ENCODE measurements around the gene CDADC1. TPM values are rescaled to one million over a fixed set of nuclear protein-coding genes. Genes with fewer than 3 reads are reported as not detected.
A peak's percentile ranks its signal among the peaks of the same experiment; 100 is the strongest.

The CDADC1 gene
- total RNA-seq, 1 donor from 2014 or later, result 1.7 TPM

GRCh38 chr13:49248622-49249002 is 887 bp downstream of the CDADC1 start:
- H4K20me1 ChIP-seq (ENCODE audit: low read depth), result no peaks in the 10 kb centered on the region
- Mint-ChIP-seq H3K4me1 (peaks cover 18% of the 10 kb centered on the region), H3K27me3 (ENCODE audit: insufficient read depth, low read depth) (peaks cover 3% of the 10 kb centered on the region), H3K9me3 (no peaks in the 10 kb centered on the region), H3K4me3 (peak overlapping the region; percentile 97), H3K36me3 (no peaks in the 10 kb centered on the region), H3K27ac (peak overlapping the region; percentile 98)
- peak; percentile 4 for DNase-seq (ENCODE audit: low spot score)
- H3F3A ChIP-seq (ENCODE audit: low read depth), result peaks cover 12% of the 10 kb centered on the region
- peaks cover 10% of the 10 kb centered on the region for H3K4me1 ChIP-seq
- peak overlapping the region; percentile 76 for H3K4me3 ChIP-seq
- H3K79me2 ChIP-seq (ENCODE audit: low read depth), result no peaks in the 10 kb centered on the region
- no peak for TF ChIP-seq CTCF (IDR thresholded peaks at IDR 0.05)
- no peak for TF ChIP-seq EZH2 (IDR thresholded peaks at IDR 0.05)
- no peak for TF ChIP-seq EZH2phosphoT487 (IDR thresholded peaks at IDR 0.05)
- H3K9me3 ChIP-seq (ENCODE audit: low read depth), result no peaks in the 10 kb centered on the region
- no peaks in the 10 kb centered on the region for H3K36me3 ChIP-seq
- no peak overlapping the region for H3K27ac ChIP-seq
- no peaks in the 10 kb centered on the region for H3K27me3 ChIP-seq
- peak overlapping the region; percentile 93 for H3K4me2 ChIP-seq
- H3K9ac ChIP-seq, result peak overlapping the region; percentile 46
- peak overlapping the region; percentile 94 for H2AFZ ChIP-seq (replicated peaks)

GRCh38 chr13:49251326-49251725 is 3.6 kb downstream of the CDADC1 start:
- Histone ChIP-seq H3K4me1 (peaks cover 10% of the 10 kb centered on the region), H3K27me3 (no peaks in the 10 kb centered on the region), H3K4me2 (no peak overlapping the region), H3K9ac (no peak overlapping the region), H3K9me3 (ENCODE audit: low read depth) (no peaks in the 10 kb centered on the region), H3K27ac (no peak overlapping the region), H4K20me1 (ENCODE audit: low read depth) (no peaks in the 10 kb centered on the region), H2AFZ (replicated peaks) (no peak overlapping the region), H3K36me3 (no peaks in the 10 kb centered on the region), H3K4me3 (no peak overlapping the region), H3K79me2 (ENCODE audit: low read depth) (no peaks in the 10 kb centered on the region), H3F3A (ENCODE audit: low read depth) (peaks cover 12% of the 10 kb centered on the region)
- Mint-ChIP-seq H3K36me3 (peaks cover 2% of the 10 kb centered on the region), H3K4me1 (peaks cover 15% of the 10 kb centered on the region), H3K27ac (no peak overlapping the region), H3K4me3 (no peak overlapping the region), H3K9me3 (no peaks in the 10 kb centered on the region), H3K27me3 (ENCODE audit: insufficient read depth, low read depth) (peaks cover 3% of the 10 kb centered on the region)
- no peak for DNase-seq (ENCODE audit: low spot score)
- TF ChIP-seq EZH2 (IDR thresholded peaks at IDR 0.05), result no peak
- TF ChIP-seq EZH2phosphoT487 (IDR thresholded peaks at IDR 0.05), result no peak
- no peak for TF ChIP-seq CTCF (IDR thresholded peaks at IDR 0.05)

- H3K27me3 Mint-ChIP-seq (ENCODE audit: insufficient read depth, low read depth), result no peaks in the 10 kb centered on the region
- H3K4me1 Mint-ChIP-seq, result peaks cover 8% of the 10 kb centered on the region
- no peak overlapping the region for H3K4me3 ChIP-seq
- H3K27ac ChIP-seq, result no peak overlapping the region
- H3K27me3 ChIP-seq, result no peaks in the 10 kb centered on the region
- H3K4me1 ChIP-seq, result peaks cover 6% of the 10 kb centered on the region
- H2AFZ ChIP-seq (replicated peaks), result no peak overlapping the region
- H3K4me3 Mint-ChIP-seq, result no peak overlapping the region
- H3K36me3 Mint-ChIP-seq, result peaks cover 5% of the 10 kb centered on the region
- no peaks in the 10 kb centered on the region for H4K20me1 ChIP-seq (ENCODE audit: low read depth)
- DNase-seq (ENCODE audit: low spot score), result no peak
- no peak for TF ChIP-seq CTCF (IDR thresholded peaks at IDR 0.05)
- TF ChIP-seq EZH2 (IDR thresholded peaks at IDR 0.05), result no peak
- no peak for TF ChIP-seq EZH2phosphoT487 (IDR thresholded peaks at IDR 0.05)
- no peaks in the 10 kb centered on the region for H3K36me3 ChIP-seq
- no peak overlapping the region for H3K9ac ChIP-seq
- peaks cover 7% of the 10 kb centered on the region for H3F3A ChIP-seq (ENCODE audit: low read depth)
- no peaks in the 10 kb centered on the region for H3K79me2 ChIP-seq (ENCODE audit: low read depth)
- H3K9me3 ChIP-seq (ENCODE audit: low read depth), result no peaks in the 10 kb centered on the region
- no peaks in the 10 kb centered on the region for H3K9me3 Mint-ChIP-seq
- H3K4me2 ChIP-seq, result no peak overlapping the region
- H3K27ac Mint-ChIP-seq, result no peak overlapping the region
These were observed 5.6 kb downstream of the CDADC1 start for GRCh38 chr13:49253310-49253709.

Data from neural progenitor cell (in vitro differentiated cells).